ENCODE data around the gene RIMBP2.

GRCh38 chr12:130651188-130651959 is 64.7 kb downstream of the RIMBP2 start:
- TF ChIP-seq, protein P1, sequence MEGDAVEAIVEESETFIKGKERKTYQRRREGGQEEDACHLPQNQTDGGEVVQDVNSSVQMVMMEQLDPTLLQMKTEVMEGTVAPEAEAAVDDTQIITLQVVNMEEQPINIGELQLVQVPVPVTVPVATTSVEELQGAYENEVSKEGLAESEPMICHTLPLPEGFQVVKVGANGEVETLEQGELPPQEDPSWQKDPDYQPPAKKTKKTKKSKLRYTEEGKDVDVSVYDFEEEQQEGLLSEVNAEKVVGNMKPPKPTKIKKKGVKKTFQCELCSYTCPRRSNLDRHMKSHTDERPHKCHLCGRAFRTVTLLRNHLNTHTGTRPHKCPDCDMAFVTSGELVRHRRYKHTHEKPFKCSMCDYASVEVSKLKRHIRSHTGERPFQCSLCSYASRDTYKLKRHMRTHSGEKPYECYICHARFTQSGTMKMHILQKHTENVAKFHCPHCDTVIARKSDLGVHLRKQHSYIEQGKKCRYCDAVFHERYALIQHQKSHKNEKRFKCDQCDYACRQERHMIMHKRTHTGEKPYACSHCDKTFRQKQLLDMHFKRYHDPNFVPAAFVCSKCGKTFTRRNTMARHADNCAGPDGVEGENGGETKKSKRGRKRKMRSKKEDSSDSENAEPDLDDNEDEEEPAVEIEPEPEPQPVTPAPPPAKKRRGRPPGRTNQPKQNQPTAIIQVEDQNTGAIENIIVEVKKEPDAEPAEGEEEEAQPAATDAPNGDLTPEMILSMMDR (conservative IDR thresholded peaks at IDR 0.05 in 1 of 2, IDR thresholded peaks at IDR 0.05 in 1 of 2; ENCODE audit: low read depth in 1 of 2, low read length in 2 of 2): no peak
- TF ChIP-seq EZH2 (IDR thresholded peaks at IDR 0.05; ENCODE audit: low read length, missing control alignments): no peak

All from fibroblast of lung (primary cell).